GM19351 (cell line): ENCODE results near the gene LPAR1.

Experiments used
- ATAC-seq: cut with Tn5 transposase; IDR thresholded peaks from one replicate; pipeline ENCODE4 v1.9.1; 2021; ENCODE audit warnings: mild to moderate bottlenecking, moderate library complexity; ENCODE audit not compliant: unreplicated experiment

Gene LPAR1

GRCh38 chr9:111001526-111001925 is 36.7 kb downstream of the LPAR1 start:
- no peak for ATAC-seq

- no peak for ATAC-seq
Measured at GRCh38 chr9:111000202-111000601, 38.1 kb downstream of the LPAR1 start.

- ATAC-seq = no peak
Measured at GRCh38 chr9:110999379-110999778, 38.9 kb downstream of the LPAR1 start.

- ATAC-seq = no peak
Measured at GRCh38 chr9:110997847-110998246, 40.4 kb downstream of the LPAR1 start.

- no peak for ATAC-seq
Measured at GRCh38 chr9:110996436-110997220, 41.6 kb downstream of the LPAR1 start.

GRCh38 chr9:110995420-110996340 is 42.6 kb downstream of the LPAR1 start:
- ATAC-seq = peak; percentile 52

- peak; percentile 61 for ATAC-seq
Measured at GRCh38 chr9:110994771-110995241, 43.5 kb downstream of the LPAR1 start.

GRCh38 chr9:110990481-110990880 is 47.8 kb downstream of the LPAR1 start:
- no peak for ATAC-seq

- ATAC-seq = no peak
Measured at GRCh38 chr9:110986529-110986928, 51.7 kb downstream of the LPAR1 start.

- ATAC-seq = no peak
Measured at GRCh38 chr9:110984890-110985437, 53.3 kb downstream of the LPAR1 start.

- no peak for ATAC-seq
Measured at GRCh38 chr9:110980261-110980660, 58.0 kb downstream of the LPAR1 start.

GRCh38 chr9:110979636-110980035 is 58.6 kb downstream of the LPAR1 start:
- no peak for ATAC-seq

GRCh38 chr9:110978516-110978915 is 59.8 kb downstream of the LPAR1 start:
- no peak for ATAC-seq

- ATAC-seq = no peak
Measured at GRCh38 chr9:110977259-110977709, 61.0 kb downstream of the LPAR1 start.

- no peak for ATAC-seq
Measured at GRCh38 chr9:110975969-110976368, 62.3 kb downstream of the LPAR1 start.

- ATAC-seq = no peak
Measured at GRCh38 chr9:110975278-110975677, 63.0 kb downstream of the LPAR1 start.

GRCh38 chr9:110971705-110972104 is 66.6 kb downstream of the LPAR1 start:
- ATAC-seq = no peak

GRCh38 chr9:110971234-110971633 is 67.0 kb downstream of the LPAR1 start:
- ATAC-seq = no peak

GRCh38 chr9:110969971-110970386 is 68.3 kb downstream of the LPAR1 start:
- no peak for ATAC-seq

- ATAC-seq = no peak
Measured at GRCh38 chr9:110968096-110968495, 70.2 kb downstream of the LPAR1 start.

- no peak for ATAC-seq
Measured at GRCh38 chr9:110967196-110967595, 71.1 kb downstream of the LPAR1 start.
